NCI-H1694 treated with DMSO at 0.1 percent for 48 hours (cell line): ENCODE results near the gene SEMA5A.

Source experiments
- DNase-seq: peaks from one replicate; lab custom pipeline; 2025; lab: John Stamatoyannopoulos, UW

The SEMA5A gene

DNA sequence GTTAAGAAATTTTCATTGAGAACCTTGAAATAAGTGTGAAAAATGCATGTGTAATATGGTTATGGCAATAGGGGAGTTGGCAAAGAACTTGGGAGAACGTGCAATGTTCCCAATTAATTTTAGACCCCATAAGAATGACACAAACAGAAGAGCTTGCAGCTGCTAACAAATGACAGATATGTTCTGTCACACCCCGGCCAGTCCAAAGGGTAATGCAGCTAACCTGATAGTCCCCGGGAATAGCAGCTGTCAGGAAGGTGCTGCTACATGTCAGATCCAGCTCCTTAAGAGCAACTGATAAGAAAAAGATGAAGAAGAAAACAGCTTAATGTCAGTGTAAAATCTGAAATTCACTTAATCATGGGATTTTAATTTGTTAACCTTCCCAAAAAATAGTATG lies 30.4 kb downstream of the SEMA5A start:
- no peak for DNase-seq

DNA sequence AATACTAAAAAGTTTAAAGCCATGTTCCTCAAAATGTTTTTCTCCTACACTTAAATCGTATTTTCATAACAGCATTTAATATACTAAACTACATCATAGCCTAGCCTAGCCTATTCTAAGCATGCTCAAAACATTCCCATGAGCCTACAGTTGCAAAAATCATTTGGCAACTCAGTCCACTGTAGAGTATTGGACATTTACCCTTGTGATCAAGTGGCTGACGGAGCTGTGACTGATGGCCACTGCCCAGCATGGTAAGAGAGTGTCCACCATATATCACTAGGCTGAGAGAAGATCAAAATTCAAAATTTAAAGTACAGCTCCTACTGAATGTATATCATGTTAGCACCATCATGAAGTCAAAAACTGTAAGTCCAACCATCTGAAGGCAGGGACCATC lies 30.9 kb downstream of the SEMA5A start:
- no peak for DNase-seq

DNA sequence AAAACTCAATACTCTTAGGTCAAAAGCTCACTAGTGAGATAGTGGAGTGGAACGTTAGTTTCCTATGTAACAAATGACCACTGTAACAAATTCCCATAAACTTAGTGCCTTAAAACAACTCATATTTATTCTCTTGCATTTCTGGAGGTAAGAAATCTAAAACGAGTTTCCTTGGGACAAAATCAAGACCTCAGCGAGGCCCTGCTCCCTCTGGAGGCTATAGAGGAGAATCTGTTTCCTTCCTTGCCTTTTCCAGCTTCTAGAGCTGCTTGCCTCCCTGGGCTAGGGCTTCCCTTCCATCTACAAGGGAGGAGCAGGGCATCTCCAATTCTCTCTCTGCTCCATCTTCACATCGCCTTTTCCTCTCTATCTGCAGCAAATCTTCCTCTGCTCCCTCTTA lies 32.0 kb downstream of the SEMA5A start:
- no peak for DNase-seq

DNA sequence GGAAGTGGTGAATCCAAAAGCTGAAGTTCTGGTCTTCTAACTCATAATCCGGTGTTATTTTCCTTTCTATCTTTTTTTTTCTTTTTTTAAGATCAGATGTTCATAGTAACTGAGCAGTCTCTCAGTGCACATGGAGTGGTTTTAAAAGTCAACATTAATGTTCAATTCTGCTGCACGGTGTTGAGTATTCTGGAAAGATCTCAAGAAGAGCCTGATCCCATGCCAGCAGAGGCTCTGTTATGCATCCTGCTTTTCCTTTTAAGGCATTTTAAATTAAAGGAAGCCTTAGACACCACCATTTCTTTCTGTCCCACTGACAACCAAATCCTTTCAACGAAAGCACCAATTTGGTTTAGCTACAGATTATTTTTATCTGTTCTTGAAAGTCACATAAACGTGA lies 33.4 kb downstream of the SEMA5A start:
- DNase-seq, result no peak

DNA sequence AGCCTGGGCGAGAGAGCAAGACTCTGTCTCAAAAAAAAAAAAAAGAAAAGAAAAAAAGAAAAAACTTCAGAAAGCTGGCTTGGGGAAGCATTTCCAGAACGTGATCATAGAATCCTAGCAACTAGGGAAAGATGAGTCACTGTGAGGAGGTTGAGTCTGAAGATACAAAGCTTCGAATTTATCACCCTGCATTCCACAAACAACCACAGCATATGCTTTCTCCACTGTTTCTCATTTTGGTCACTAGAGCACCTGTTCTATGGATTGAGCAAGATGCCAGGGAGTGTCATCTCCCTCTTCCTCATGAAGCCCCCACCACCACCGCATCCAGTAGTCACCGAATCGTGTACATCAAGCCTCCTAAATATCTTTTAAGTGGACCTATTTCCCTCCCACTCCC lies 37.9 kb downstream of the SEMA5A start:
- no peak for DNase-seq

DNA sequence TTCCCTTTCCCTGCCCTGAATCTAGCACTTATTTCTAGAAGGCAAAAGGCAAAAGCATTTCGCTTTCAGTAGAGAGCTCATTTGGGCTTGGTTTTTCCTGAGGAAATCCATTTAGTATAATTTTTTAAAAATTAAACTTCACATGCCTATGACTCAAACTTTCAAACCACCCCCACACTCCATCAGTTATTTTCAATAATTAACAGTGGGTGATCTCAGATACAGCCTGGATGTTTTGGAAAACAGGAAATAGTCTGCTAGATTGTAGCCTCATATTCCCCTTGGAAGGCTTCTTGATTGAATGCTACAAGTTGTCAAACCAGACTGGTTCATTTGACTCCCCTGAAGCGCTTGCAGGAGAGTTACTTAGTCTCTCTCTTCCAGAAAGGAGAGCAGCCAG lies 40.6 kb downstream of the SEMA5A start:
- no peak for DNase-seq

DNA sequence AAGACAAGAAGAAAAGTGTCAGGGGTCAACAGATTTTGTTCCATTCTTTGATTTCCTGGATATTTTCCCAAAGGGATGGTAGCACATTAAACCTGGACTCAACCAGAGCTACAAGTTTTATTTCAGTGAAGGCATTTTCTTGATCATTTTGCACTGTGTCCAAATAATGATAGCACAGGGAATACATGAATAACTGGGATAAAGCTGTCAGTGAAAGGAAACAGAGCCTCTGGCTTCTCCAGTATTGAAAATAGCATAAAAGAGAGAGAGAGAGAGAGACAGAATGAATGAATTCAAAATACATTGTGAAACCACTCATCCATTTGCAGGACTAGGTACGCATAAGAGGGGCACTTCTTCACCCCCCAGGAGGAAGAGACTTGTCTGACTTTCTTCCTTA lies 43.0 kb downstream of the SEMA5A start:
- no peak for DNase-seq

DNA sequence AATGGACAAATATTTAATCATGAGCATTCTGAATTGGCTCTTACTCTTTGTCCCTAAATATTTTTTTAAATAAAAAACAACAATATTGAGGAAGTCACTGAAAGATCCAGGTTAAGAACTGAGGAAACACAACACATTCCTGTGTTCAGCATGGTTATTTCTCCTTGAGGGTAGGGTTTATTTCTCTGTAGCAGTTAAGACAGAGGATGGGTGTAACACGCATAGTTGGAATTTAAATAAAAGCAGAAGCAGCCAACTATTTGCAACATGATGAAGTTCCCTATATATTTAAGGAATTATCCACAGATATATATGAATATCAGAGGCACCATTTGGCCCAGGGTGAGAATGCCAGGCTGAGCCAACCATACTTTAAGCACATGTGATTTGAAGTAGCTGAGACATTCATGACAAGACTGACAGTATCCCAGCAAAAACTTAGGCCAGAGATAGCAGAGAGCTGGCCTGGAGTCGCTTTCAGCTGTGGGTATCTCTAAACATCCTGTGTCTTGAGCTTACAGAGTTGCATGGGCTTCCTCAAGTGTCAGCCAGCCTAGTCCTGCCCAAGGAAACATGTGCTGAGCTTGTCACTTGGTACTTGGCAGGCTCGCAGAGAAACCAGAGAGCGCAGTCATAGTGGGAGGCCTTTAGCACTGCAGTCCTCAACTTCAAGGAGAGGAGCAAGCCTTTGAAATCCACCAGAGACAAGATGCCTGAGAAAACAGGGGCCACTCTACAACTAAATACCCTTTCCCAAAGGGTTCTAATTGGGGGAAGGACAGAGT lies 43.6 kb downstream of the SEMA5A start:
- no peak for DNase-seq

DNA sequence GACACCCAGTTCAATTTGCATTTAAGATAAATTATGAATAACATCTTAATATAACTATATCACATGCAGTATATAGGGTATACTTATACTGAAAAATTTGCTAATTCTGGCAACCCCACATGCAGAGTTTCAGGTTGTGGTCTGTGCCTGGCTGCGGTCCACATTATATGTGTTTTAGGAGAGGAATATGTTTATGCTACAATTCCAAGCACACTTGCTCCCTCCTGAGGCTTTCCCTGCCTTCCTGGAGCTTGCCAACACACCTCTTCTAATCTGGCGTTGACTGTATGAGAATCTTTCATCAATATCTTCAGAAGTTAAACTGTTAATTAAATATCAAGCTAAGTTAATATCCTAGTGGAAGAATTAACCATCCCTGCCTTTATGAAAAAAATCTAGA lies 45.2 kb downstream of the SEMA5A start:
- DNase-seq, result no peak

DNA sequence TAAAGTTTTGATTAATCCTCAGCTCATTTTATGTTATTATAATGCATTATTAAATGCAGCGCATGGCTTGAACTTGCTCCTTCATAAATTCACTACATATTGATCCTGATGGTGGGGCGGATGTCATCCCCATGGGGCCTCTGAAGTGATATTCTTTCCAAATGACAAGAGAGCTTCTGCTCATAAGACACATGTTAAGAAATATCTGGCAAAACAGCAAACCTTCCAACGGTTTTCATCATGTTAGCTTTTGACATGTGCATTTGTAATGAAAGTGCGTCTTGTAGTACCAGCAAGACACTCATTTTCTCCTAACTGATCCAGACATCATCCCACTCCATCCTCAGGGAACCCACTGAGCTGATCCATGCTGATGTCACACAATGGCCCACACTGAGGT lies 45.7 kb downstream of the SEMA5A start:
- no peak for DNase-seq

DNA sequence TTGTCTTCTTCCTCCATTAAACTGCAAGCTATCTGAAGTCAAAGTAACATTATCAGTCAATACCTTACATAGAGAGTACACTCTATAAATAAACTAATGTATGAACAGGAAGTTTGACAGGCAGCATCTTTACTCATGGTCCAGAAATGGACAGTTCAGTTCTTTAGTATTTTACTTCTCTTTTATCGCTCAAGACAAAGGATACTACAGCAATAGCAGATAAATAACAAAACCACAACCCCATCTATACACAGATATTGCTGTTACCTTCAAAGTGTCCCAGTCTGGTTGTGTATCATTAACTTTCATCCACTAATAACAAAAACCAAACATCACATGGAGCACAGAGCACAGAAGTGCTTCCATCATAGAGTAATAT lies 46.4 kb downstream of the SEMA5A start:
- no peak for DNase-seq

DNA sequence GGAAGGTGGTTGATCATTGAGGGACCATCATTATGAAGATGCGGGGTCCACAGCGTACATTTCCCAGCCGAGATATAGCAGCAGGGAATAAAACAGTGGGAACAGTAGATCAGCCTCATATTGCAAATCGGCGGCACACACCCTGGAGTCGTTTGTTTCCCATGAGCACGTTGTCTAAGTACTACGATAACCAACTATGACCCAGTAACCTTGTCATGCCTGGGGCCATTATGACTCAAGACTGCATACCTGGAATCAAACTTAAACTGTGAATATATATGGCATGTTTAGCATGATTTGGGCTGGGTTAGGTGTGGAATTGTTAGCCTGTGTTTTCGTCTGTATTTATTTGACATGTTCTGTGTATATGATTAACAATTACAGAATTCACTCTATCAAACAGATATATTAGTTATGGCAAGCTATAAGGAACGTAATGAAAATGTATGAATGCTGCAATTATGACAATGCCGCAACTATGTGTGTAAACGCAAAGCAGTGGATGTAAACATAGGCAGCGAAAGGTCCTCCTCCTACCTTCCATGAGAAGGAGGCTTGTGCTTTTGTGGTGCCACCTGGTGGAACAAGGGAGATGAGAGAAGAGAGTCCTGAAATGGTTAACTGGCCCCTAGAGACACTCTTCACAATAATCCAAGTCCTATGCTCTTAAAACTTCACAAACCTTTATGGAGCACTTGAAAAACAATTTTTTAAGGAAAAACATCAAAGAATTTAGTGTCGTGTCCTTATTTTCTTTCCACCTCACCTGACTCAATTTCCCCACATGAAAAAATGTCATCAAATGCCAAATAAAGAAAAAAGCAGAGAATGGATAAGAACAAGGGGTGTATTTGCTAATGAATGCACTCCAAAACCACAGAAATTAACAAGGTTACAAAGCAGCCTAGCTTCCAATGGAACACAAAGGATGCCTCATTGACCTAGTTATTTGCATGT lies 47.1 kb downstream of the SEMA5A start:
- no peak for DNase-seq

DNA sequence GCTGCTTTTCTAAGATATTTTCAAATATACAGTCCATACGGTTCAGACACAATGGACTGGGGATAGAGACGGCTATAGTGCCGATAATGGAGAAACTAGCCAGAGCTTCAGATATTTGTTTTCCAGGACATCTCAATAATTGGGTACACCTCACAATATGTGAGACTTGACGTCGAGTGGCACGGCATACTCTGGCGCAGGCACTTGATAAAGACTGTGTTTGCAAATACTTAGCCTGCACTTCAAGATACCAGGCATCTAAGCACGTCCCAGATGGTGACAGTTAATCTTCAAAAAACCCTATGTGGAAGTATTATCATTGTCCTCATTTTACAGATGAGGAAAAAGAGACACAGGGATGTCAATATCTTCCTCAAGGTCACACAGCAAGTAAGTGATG lies 48.5 kb downstream of the SEMA5A start:
- no peak for DNase-seq

DNA sequence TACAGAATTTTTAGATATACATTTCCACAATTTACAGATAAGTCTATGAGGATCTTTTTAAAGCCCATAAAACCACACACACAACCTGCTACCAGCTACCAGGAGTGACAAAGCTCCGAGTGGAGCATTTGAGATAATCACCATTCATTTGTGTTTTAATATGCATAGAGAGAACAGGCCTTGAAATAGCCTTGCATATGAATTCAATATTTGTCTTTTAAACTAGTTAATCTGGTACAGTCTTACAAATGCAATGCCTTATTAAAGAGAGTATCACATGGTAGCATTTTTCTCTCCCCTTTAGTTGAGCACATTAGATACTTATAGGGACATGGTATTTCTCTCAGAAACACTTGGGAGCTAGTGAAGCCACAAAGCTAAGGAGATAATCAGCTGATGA lies 49.1 kb downstream of the SEMA5A start:
- no peak for DNase-seq

DNA sequence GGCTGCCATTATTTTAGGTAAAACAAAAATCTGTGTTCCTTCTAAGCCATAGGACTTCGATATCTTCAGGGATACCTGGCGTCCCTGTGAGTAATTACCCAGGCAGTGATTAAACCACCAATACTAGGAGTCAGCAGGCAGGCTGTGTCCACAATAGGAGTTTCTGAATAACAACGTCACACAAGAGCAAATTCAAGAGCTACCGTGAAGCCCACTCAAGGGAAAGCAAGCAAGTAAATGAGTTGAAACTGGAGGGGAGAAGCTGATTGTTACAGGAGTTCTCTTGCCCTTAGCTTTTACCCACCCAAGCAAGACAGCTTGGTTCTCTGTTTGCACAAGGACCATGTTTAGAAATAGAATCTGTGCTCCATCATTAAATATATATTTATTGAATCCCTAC lies 50.8 kb downstream of the SEMA5A start:
- no peak for DNase-seq

DNA sequence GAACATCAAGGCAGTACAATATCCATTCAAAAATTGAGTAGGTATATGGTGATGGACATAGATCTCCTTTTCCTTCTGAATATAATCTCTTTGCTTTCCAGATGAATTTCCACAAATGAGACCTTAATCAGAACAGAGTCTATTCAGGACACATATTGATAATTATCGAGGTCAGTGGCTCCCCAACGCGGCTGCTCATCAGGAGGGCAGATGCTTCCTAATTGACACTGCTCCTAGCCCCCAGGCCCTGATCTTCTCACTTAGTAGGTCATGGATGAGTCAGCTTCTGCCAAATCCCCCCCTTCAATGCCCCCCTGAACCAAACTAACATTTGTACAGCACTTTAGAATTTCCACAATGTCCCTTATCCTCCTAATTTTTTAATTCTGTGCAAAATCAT lies 51.6 kb downstream of the SEMA5A start:
- DNase-seq, result no peak

DNA sequence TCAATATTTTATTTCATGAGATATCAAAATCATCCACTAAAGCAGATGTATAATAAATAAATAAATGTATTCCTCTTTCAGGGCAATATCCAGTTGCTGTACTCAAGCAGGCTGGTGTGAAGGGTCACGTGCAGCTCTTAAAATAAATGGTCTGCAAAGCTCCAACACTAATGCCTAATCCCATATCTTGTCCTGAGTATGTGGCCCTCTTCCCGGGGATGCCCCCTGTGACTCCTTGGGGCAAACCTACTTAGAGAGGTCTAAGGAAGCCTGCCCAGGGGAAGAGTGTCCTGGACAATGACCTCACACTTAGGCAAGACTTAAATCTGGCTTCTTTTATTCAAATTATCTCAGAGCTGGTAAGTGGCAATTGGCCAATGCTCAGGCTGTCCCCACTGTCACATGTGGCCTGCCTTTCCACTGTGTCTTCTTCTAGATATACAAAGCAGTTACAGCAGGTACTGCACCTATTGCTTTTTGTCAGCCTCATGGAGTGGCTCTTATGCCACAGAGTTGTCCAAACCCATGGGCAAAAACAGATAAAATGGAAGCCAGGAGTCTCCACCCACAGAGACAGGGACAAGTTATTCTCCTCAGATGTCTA lies 55.3 kb downstream of the SEMA5A start:
- no peak for DNase-seq

DNA sequence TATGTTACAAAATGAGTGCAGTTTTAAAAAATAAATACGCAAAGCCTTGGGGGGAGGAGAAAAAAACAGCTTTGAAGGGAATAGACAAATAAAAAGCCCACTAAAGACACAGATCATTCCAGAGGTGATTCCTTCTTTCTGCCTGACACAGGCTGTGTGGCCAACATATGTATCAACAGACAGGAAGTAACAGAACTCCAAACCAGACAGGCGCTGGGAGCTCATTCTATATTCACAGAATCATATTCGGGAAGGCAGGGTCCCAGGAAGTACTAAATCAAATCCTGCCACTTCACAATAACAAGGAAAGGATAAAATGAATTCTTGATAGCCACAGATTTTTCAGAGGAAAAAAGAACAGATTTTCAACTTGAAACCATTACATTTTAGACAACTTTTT lies 62.1 kb downstream of the SEMA5A start:
- DNase-seq, result no peak

DNA sequence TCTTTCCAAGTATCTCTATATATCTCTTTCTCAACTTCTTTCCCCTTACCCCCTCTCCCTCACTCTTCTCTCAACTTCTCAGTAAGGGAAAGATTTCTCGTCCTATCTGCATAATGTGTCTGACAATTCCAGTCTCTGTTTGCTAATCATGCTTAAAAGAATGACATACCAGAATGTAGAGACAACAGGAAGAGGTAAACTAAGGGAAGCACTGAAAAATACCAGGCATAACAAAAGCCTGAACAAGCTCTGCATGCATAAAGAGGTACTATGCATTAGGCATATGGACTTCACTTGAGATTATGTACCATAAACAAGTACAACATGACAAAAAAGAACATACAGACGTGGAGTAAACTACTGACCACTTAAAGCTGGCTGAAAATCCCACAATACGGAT lies 62.6 kb downstream of the SEMA5A start:
- DNase-seq, result no peak

DNA sequence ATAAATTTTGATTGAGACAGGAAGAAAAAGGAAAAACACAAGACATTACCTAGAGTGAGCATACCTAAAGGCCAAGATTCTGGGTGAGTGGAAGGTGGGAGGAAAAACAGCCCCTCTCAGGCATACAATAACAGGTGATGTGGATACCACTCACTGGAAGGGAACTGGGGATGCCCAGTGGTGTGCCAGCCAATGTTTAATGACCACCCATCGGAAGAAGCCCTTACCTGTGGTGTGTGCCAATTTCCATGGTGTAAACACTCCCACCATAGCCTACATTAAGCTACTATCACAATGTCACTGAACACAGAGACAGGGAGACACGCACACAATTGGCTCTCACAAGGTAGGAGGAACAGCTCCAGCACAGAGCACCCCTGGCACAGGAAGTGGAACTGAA lies 63.5 kb downstream of the SEMA5A start:
- DNase-seq, result no peak

DNA sequence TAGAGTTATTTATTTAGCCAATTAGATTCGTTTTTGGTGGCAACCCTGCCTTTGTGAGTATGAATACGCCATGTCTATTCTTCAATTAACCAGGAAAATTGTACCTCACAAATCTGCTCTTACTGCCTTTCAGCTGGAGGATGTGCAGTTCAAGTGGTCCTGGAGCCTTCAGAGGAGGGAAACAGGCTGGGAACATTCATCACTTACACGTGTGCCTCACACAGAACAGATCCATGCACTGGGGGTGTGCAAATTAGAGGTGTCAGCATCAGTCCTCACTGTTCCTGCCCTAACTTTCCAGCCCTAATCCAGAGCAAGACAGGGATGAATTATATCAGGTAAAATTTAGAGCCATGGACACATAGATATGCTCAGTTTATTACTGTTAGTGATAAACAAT lies 65.4 kb downstream of the SEMA5A start:
- no peak for DNase-seq

DNA sequence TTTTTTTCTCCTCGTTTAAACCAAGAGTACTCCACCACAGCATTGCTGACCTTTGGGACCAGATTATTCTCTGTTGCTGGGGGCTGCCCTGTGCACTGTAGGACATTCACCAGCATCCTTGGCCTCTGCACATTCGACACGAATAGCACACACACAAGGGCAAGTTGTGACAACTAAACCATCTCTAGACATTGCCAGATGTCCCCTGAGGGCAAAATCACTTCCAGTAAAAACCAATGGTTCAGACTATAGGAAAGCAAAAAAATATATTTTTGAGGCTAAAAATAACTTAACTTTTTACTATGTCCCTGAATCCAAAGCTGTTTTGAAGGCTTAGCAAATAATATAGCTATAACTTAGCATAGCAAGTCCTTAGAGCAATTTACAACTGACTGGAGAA lies 65.9 kb downstream of the SEMA5A start:
- no peak for DNase-seq

DNA sequence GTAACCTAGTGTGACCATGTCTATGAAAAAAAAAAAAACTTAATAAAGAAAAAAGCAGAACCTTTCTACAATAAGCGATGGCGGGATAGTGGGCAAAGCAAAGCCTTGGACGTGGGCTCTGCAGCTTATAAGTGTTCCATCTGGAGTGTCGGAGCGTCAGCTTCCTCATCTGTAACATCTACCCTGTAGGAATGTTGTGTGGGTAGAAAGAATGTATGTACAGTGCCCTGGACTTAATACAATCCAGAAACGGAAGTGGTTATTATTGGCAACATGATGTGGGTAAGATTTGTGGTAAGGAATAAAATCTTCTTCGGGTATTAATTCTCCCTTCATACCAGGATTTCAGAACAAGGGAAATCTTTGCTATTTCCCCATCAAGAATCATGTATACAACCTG lies 66.5 kb downstream of the SEMA5A start:
- no peak for DNase-seq
